ENCODE measurements around the gene TAF12.
"Not testable (repeated sequence)": the region's sequence is repeated elsewhere in the genome, so short reads cannot be mapped to it uniquely, and the experiment has no call there.

The TAF12 gene

GRCh38 chr1:28642847-28643635 is at the start of gene TAF12:
TAF12 (minus strand) TSS chr1:28643067; CDS start chr1:28622081, 20,986 bp downstream.
- H3K4me3 ChIP-seq (ENCODE audit: low read depth, low read length, poor library complexity, severe bottlenecking): peak within 1 kb of the TSS; percentile 86
- peaks cover 15% of the 10 kb centered on the region for H3K79me2 ChIP-seq (ENCODE audit: insufficient read depth, low read length)
- TF ChIP-seq, protein P1, sequence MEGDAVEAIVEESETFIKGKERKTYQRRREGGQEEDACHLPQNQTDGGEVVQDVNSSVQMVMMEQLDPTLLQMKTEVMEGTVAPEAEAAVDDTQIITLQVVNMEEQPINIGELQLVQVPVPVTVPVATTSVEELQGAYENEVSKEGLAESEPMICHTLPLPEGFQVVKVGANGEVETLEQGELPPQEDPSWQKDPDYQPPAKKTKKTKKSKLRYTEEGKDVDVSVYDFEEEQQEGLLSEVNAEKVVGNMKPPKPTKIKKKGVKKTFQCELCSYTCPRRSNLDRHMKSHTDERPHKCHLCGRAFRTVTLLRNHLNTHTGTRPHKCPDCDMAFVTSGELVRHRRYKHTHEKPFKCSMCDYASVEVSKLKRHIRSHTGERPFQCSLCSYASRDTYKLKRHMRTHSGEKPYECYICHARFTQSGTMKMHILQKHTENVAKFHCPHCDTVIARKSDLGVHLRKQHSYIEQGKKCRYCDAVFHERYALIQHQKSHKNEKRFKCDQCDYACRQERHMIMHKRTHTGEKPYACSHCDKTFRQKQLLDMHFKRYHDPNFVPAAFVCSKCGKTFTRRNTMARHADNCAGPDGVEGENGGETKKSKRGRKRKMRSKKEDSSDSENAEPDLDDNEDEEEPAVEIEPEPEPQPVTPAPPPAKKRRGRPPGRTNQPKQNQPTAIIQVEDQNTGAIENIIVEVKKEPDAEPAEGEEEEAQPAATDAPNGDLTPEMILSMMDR (IDR thresholded peaks at IDR 0.05; ENCODE audit: low read length): peak; percentile 62
- TF ChIP-seq EZH2 (IDR thresholded peaks at IDR 0.05; ENCODE audit: borderline replicate concordance, low read length): no peak
- H3K36me3 ChIP-seq (ENCODE audit: insufficient read depth, low read length): no peaks in the 10 kb centered on the region
- H4K20me1 ChIP-seq (ENCODE audit: insufficient read depth, low read length): no peaks in the 10 kb centered on the region
- no peaks in the 10 kb centered on the region for H3K9me3 ChIP-seq (ENCODE audit: low read length)
- peaks cover 46% of the 10 kb centered on the region for H3K4me1 ChIP-seq (ENCODE audit: insufficient read depth, low read length, severe bottlenecking)
- H3K27me3 ChIP-seq (ENCODE audit: insufficient read depth, low read length): no peaks in the 10 kb centered on the region
- peak within 1 kb of the TSS; percentile 84 for H3K4me2 ChIP-seq (ENCODE audit: low read length)
- peak within 1 kb of the TSS; percentile 97 for H3K9ac ChIP-seq (ENCODE audit: low read length)
- no peaks in the 10 kb centered on the region for H3F3A ChIP-seq (ENCODE audit: insufficient read depth, low read length)
- H2AFZ ChIP-seq (ENCODE audit: low read length): no peak within 1 kb of the TSS
- no peaks in the 10 kb centered on the region for H3K9me2 ChIP-seq (ENCODE audit: low read depth, low read length)
- H3K27ac ChIP-seq (ENCODE audit: low read depth, low read length, poor library complexity, severe bottlenecking): peak within 1 kb of the TSS; percentile 93

DNA sequence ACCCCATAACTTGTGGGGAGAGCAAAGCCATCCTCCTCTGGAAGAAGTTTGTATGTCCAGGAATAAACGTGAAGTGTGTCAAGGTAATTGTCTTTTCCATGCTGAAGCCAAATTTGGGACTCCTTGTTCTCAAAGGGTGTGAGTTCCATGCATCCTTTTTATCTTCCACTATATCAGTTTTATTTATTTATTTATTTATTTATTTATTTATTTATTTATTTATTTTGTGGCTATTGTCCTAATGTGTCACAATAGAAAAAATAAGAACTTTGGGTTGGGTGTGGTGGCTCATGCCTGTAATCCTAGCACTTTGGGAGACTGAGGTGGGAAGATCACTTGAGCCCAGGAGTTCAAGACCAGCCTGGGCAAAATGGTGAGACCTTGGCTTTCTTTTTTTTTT is 48.8 kb upstream of the TAF12 start:
- H3K27ac ChIP-seq (ENCODE audit: low read depth, low read length, poor library complexity, severe bottlenecking); H3K27me3 ChIP-seq (ENCODE audit: insufficient read depth, low read length); H3K4me3 ChIP-seq (ENCODE audit: low read depth, low read length, poor library complexity, severe bottlenecking); H3K9me2 ChIP-seq (ENCODE audit: low read depth, low read length); H2AFZ ChIP-seq (ENCODE audit: low read length); H3K79me2 ChIP-seq (ENCODE audit: insufficient read depth, low read length); H3K9me3 ChIP-seq (ENCODE audit: low read length); H3K9ac ChIP-seq (ENCODE audit: low read length); H3K4me1 ChIP-seq (ENCODE audit: insufficient read depth, low read length, severe bottlenecking); H4K20me1 ChIP-seq (ENCODE audit: insufficient read depth, low read length); H3F3A ChIP-seq (ENCODE audit: insufficient read depth, low read length); H3K4me2 ChIP-seq (ENCODE audit: low read length): not testable (repeated sequence)
- peaks cover 30% of the 10 kb centered on the region for H3K36me3 ChIP-seq (ENCODE audit: insufficient read depth, low read length)

DNA sequence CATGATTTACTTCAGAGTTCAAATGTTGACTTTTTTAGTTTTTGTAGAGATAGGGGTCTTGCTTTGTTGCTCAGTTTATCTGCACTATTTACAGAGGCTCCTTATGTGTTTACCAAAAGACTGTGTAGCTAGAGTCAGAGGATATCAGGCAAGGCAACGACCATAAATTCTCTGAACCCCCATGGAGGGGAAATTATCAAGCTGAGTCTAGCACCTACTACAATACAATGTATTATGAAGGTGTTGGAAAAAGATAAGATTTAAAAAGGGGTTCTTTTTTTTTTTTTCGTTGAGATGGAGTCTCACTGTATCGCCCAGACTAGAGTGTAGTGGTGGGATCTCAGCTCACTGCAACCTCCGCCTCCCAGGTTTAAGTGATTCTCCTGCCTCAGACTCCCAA is 42.1 kb upstream of the TAF12 start:
- no peaks in the 10 kb centered on the region for H3F3A ChIP-seq (ENCODE audit: insufficient read depth, low read length)
- peaks cover 6% of the 10 kb centered on the region for H3K36me3 ChIP-seq (ENCODE audit: insufficient read depth, low read length)
- H3K4me2 ChIP-seq (ENCODE audit: low read length): no peak overlapping the region
- H3K9me2 ChIP-seq (ENCODE audit: low read depth, low read length): no peaks in the 10 kb centered on the region
- TF ChIP-seq, protein P1 (IDR thresholded peaks at IDR 0.05; ENCODE audit: low read length): no peak
- no peak for TF ChIP-seq EZH2 (IDR thresholded peaks at IDR 0.05; ENCODE audit: borderline replicate concordance, low read length)
- H3K9ac ChIP-seq (ENCODE audit: low read length): no peak overlapping the region
- H3K79me2 ChIP-seq (ENCODE audit: insufficient read depth, low read length): no peaks in the 10 kb centered on the region
- H3K4me1 ChIP-seq (ENCODE audit: insufficient read depth, low read length, severe bottlenecking): no peaks in the 10 kb centered on the region
- no peak overlapping the region for H2AFZ ChIP-seq (ENCODE audit: low read length)
- H3K9me3 ChIP-seq (ENCODE audit: low read length): no peaks in the 10 kb centered on the region
- no peaks in the 10 kb centered on the region for H3K27me3 ChIP-seq (ENCODE audit: insufficient read depth, low read length)
- no peaks in the 10 kb centered on the region for H4K20me1 ChIP-seq (ENCODE audit: insufficient read depth, low read length)
- H3K4me3 ChIP-seq (ENCODE audit: low read depth, low read length, poor library complexity, severe bottlenecking): no peak overlapping the region
- no peak overlapping the region for H3K27ac ChIP-seq (ENCODE audit: low read depth, low read length, poor library complexity, severe bottlenecking)

- Histone ChIP-seq H3K9me2 (ENCODE audit: low read depth, low read length) (no peaks in the 10 kb centered on the region), H3K9me3 (ENCODE audit: low read length) (no peaks in the 10 kb centered on the region)
- TF ChIP-seq, protein P1 (IDR thresholded peaks at IDR 0.05; ENCODE audit: low read length): no peak
- no peak for TF ChIP-seq EZH2 (IDR thresholded peaks at IDR 0.05; ENCODE audit: borderline replicate concordance, low read length)
These were observed 40.0 kb upstream of the TAF12 start for GRCh38 chr1:28682840-28683239.

More at GRCh38 chr1:28682840-28683239, 40.0 kb upstream of the TAF12 start:
- H3K4me3 ChIP-seq (ENCODE audit: low read depth, low read length, poor library complexity, severe bottlenecking): no peak overlapping the region
- no peak overlapping the region for H3K9ac ChIP-seq (ENCODE audit: low read length)
- H3K27me3 ChIP-seq (ENCODE audit: insufficient read depth, low read length): no peaks in the 10 kb centered on the region
- no peak overlapping the region for H2AFZ ChIP-seq (ENCODE audit: low read length)
- H3K4me2 ChIP-seq (ENCODE audit: low read length): no peak overlapping the region
- no peak overlapping the region for H3K27ac ChIP-seq (ENCODE audit: low read depth, low read length, poor library complexity, severe bottlenecking)
- H3K36me3 ChIP-seq (ENCODE audit: insufficient read depth, low read length): peaks cover 6% of the 10 kb centered on the region
- H3F3A ChIP-seq (ENCODE audit: insufficient read depth, low read length): no peaks in the 10 kb centered on the region
- H4K20me1 ChIP-seq (ENCODE audit: insufficient read depth, low read length): no peaks in the 10 kb centered on the region
- no peaks in the 10 kb centered on the region for H3K4me1 ChIP-seq (ENCODE audit: insufficient read depth, low read length, severe bottlenecking)
- no peaks in the 10 kb centered on the region for H3K79me2 ChIP-seq (ENCODE audit: insufficient read depth, low read length)
